Measurements from ENCODE around the gene MUC6. TPM values are rescaled to one million over a fixed set of nuclear protein-coding genes. Genes with fewer than 3 reads are reported as not detected.

The MUC6 gene
- total and polyA plus RNA-seq, 9 of the 15 experiments (the other 6 are each of a cell fraction or from before 2014, with no cell fraction given): not detected

GRCh38 chr11:1040428-1041148 is 4.1 kb upstream of the MUC6 start (continued):
- TF ChIP-seq ZBTB26 (CRISPR knock-in tag; IDR thresholded peaks at IDR 0.05) (no peak), RCOR1 (IDR thresholded peaks at IDR 0.05; ENCODE audit: borderline replicate concordance in 1 of 2, low read depth in 2 of 2, low read length in 2 of 2) (no peak), TARDBP (IDR thresholded peaks at IDR 0.05) (no peak), EWSR1 (IDR thresholded peaks at IDR 0.05; ENCODE audit: borderline replicate concordance, low read depth, partially characterized antibody) (no peak), HNRNPK (IDR thresholded peaks at IDR 0.05; ENCODE audit: low read depth, low read length, poor library complexity, severe bottlenecking) (no peak), ZBTB1 (CRISPR knock-in tag; IDR thresholded peaks at IDR 0.05; ENCODE audit: borderline replicate concordance, low read depth) (no peak)

- peaks cover 0 to 66% of the 10 kb centered on the region in 2 experiments; a peak in 2 of 5 replicates for H3K4me1 ChIP-seq (replicated peaks in 1 of 2; ENCODE audit: control insufficient read depth in 2 of 2, insufficient read depth in 2 of 2, low read length in 2 of 2)
- H3K79me2 ChIP-seq (ENCODE audit: control insufficient read depth, insufficient read depth, low read length): no peaks in the 10 kb centered on the region
- no peak overlapping the region for H3K27ac ChIP-seq (ENCODE audit: extremely low read depth, low read depth, low read length)
- intact Hi-C loops (cut with micrococcal nuclease): no loop called here
- POLR2A ChIA-PET: interaction anchor here (0.5 to 0.7 kb wide), 2 partner anchors 33 to 394 kb away, joined by 3 read pairs; no protein-coding TSS in a partner anchor
- ATAC-seq (no peak), DNase-seq (ENCODE audit: extremely low read depth in 1 of 4, low spot score in 3 of 4) (no peak), FAIRE-seq (no peak)
- H3K4me2 ChIP-seq (ENCODE audit: insufficient read depth, low read length): no peak overlapping the region
- no TSS peak for BruUV-seq (replicated peaks)
- no peaks in the 10 kb centered on the region for H3K9me3 ChIP-seq (replicated peaks; ENCODE audit: control insufficient read depth, insufficient read depth, low read depth, low read length)
- CTCF ChIA-PET (ENCODE audit: low intra/inter-chr PET ratio): no interaction called here
- peaks cover 13 to 62% of the 10 kb centered on the region in 2 experiments; a peak in 4 of 5 replicates for H3K27me3 ChIP-seq (ENCODE audit: control insufficient read depth in 2 of 2, insufficient read depth in 2 of 2, low read length in 2 of 2)
- H2AFZ ChIP-seq (ENCODE audit: low read depth, low read length): no peak overlapping the region
- H3K9ac ChIP-seq (ENCODE audit: insufficient read depth in 1 of 2, low read depth in 2 of 2, low read length in 2 of 2): no peak overlapping the region
- no peaks in the 10 kb centered on the region for H3K9me1 ChIP-seq (ENCODE audit: control insufficient read depth, insufficient read depth, low read length)
- H4K20me1 ChIP-seq (replicated peaks; ENCODE audit: control insufficient read depth, insufficient read depth, low read length): peaks cover 23% of the 10 kb centered on the region; the same call in 1 of the 2 replicates
- no peak overlapping the region for H3K4me3 ChIP-seq
- H3K36me3 ChIP-seq (ENCODE audit: control insufficient read depth, insufficient read depth, low read length): no peaks in the 10 kb centered on the region
- WGBS (ENCODE audit: insufficient coverage, low coverage, missing lambda C conversion rate): 15% methylated on average over 28 of the region's 32 CpGs
- in situ Hi-C loops (cut with MboI): no loop called here
- no peak for TF ChIP-seq JUND (IDR thresholded peaks at IDR 0.05; ENCODE audit: borderline replicate concordance, low read depth, low read length)
- TF ChIP-seq JUND (tag; IDR thresholded peaks at IDR 0.05; ENCODE audit: borderline replicate concordance, low read depth, low read length): no peak
- no peak for TF ChIP-seq ELF2 (CRISPR knock-in tag; IDR thresholded peaks at IDR 0.05)
- TF ChIP-seq SFPQ (IDR thresholded peaks at IDR 0.05; ENCODE audit: low read depth, low read length): no peak
- no peak for TF ChIP-seq TAF15 (IDR thresholded peaks at IDR 0.05; ENCODE audit: low read depth, low read length)
- TF ChIP-seq ZNF444 (CRISPR knock-in tag; IDR thresholded peaks at IDR 0.05): no peak
- no peak for TF ChIP-seq CREM (IDR thresholded peaks at IDR 0.05; ENCODE audit: low read depth)
- TF ChIP-seq GTF2E2 (tag; IDR thresholded peaks at IDR 0.05): no peak
- no peak for TF ChIP-seq TAF1 (IDR thresholded peaks at IDR 0.05; ENCODE audit: control insufficient read depth, extremely low read depth, insufficient read depth, low read length, severe bottlenecking)
- no peak for TF ChIP-seq ZC3H4 (CRISPR knock-in tag; IDR thresholded peaks at IDR 0.05; ENCODE audit: borderline replicate concordance)
Observed at GRCh38 chr11:1039481-1040427, 3.2 kb upstream of the MUC6 start.

Measured in K562 (cell line).